GM12865 (cell line): Measurements from ENCODE around the gene ADAMTSL2.

Experiments
- DNase-seq: peaks from one replicate; pipeline ENCODE4 v3.0.0; 2010; ENCODE audit warnings: low read depth
- H3K4me3 ChIP-seq: 2 replicates; pipeline ENCODE4 v1.5.1; 2011; ENCODE audit warnings: mild to moderate bottlenecking, low read depth, low read length, control low read depth
- TF ChIP-seq, protein P1 (sequence below): IDR thresholded peaks from 2 replicates; pipeline ENCODE4 v1.5.1; 2011; ENCODE audit warnings: low read length, control low read depth, low read depth, inconsistent platforms; ENCODE audit not compliant: insufficient read depth; ENCODE audit errors: missing control alignments

ADAMTSL2 gene

DNA sequence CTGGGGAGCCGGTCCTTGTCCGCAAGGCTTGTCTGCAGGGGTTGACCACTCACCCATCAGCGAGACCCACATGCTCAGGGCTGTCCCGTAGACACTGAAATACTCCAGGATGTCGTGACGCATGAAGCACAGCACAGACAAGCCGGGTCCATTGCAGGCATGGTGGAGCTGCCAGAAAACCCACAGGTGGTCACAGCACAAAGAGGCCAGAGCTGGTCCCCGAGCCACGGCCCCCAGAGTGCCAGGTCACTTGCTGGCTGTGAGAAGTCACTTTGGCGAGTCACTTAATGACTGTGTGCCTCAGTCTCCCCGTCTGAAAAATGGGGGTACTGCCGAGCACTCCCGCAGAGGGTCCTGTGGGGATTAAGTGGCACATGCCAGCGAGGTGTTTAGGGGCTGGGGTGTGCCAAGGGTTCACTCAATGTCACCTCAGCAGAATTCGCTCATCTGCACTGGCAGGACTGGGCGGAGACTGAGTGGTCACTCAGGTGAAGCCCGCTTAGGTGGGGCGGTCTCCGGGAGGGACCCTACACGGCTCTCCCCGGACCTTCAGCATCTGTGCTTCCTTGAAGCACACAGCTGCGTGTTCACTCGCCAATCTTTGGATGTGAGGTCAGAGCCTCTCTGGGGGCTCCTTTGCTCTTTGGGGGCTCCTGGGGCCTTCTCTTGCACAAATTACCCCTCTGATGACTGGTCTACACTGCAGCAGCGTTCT lies 14.2 kb upstream of the ADAMTSL2 start:
- no peak for DNase-seq
- TF ChIP-seq, protein P1, sequence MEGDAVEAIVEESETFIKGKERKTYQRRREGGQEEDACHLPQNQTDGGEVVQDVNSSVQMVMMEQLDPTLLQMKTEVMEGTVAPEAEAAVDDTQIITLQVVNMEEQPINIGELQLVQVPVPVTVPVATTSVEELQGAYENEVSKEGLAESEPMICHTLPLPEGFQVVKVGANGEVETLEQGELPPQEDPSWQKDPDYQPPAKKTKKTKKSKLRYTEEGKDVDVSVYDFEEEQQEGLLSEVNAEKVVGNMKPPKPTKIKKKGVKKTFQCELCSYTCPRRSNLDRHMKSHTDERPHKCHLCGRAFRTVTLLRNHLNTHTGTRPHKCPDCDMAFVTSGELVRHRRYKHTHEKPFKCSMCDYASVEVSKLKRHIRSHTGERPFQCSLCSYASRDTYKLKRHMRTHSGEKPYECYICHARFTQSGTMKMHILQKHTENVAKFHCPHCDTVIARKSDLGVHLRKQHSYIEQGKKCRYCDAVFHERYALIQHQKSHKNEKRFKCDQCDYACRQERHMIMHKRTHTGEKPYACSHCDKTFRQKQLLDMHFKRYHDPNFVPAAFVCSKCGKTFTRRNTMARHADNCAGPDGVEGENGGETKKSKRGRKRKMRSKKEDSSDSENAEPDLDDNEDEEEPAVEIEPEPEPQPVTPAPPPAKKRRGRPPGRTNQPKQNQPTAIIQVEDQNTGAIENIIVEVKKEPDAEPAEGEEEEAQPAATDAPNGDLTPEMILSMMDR = no peak
- no peak overlapping the region for H3K4me3 ChIP-seq

DNA sequence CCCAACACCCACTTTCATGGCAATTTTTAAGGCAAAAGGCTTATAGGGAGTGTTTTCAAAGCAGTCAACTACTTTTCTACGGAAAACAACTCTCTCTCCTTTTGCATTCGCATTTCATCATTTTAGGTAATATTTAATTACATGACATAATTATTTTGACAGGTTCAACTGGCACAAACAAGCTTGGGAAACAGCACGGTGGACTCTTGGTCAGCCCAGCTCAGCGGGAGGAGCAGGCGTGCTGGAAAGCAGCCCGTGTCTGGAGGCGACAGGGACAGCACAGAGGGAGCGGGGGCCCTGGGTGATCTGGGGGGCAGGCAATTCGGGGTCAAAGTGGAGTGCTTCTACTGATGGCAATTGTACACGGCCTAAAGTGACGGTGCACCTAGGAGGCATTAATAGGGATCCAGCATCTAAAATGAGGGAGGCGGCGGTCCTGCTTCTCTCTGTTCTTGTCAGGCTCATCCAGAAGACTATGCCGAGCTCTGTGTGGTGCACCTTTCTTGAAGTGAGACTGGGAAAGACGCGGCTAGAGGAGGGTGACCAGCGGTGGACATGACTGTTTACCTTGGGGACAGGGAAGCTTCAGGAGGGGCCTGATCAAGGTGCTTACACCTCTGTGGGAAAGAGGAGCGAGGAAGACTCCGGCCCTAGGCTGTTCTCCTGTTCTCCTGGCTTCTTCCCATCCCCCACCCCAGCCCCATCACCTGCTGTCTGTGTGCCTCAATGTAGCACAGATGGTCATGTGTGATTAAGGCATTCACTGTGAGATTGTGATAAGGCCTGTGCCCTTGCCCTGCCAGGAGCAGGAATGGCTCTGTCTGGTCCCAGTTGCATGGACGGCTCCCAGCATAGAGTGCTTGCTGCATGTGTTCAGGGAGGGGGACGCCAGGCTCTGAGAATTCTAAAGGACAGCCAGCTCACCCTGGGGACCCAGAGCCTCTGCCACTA lies 13.1 kb upstream of the ADAMTSL2 start:
- H3K4me3 ChIP-seq = no peak overlapping the region
- DNase-seq = no peak
- TF ChIP-seq, protein P1 = no peak

DNA sequence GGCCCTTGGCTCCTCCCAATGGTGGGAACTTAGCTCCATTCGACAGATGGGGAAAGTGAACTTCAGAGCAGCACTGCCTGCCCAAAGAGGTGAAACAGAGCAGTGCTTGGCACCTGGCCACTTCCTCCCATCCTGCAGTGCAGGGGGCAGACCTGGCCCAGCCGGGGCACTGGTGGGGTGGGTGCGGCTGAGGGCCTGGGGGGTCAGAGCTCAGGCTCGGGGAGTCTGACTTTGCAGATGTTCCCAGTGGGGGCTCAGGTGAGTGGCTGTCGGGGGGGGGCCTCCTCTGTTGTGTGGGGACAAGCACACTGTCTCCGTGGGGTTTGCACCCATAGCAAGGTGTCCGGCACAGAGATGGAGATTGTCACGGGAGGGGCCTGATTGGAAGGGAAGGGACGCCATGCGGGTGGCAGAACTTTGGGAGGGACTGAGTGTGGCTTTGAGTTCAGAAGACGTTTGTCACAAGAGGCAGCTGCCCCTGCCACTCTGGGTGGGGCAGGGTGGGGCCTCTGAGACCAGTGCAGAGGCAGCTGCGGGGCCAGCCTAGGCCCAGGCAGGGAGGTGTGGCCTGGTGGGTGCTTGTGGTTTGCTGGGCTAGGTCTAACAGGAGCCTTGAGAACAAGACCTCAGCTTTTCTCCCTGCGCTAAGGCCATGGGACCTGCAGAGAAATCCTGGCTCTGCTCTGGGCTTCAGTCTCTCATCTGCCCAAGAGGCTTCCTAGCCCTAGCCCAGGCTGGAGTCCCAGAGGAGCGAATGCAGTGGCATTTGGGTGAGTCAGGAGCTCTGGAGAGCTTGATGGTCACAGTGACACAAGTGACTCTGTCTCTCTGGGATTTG lies 12.2 kb upstream of the ADAMTSL2 start:
- no peak for DNase-seq
- TF ChIP-seq, protein P1 = no peak
- no peak overlapping the region for H3K4me3 ChIP-seq

DNA sequence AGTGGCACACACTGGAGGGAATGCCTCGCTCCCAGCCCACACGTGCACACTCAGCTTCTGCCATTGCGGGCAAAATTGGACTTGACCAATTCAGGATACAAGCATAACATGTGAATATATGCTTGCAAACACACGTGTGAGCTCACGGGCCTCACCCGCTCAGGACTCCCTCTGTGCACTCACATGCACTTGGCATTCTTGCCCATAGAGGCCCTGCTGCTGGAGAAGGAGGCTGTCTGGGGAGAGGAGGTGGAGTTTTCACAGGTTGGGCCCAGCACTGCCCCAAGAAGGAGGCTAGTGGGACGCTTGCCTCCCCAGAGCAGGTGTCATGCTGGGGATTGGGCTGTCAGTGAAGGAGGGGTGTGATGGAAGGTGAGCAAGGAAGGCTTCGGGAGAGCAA lies 11.4 kb upstream of the ADAMTSL2 start:
- H3K4me3 ChIP-seq = no peak overlapping the region
- TF ChIP-seq, protein P1 = no peak

DNA sequence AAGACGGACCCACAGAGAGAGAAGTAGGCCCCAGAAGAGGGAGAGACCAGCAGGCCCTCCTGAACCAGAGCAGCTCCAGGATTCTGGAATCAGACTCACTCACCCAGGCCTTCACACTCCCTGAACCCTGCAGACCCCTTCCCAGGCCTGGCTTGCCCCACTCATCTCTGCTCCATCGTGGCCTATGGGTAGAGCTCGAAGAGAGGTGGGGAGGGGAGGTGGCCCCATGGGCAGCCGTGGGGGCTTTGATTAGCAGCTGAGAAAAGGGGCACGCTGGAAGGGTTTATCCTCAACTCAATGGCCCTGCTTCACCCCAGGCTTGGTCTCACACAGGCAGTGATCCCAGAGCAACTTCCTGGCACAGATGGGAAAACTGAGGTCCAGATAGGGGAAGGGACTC lies 10.4 kb upstream of the ADAMTSL2 start:
- DNase-seq = no peak
- H3K4me3 ChIP-seq = no peak overlapping the region
- TF ChIP-seq, protein P1 = no peak

More for the DNA sequence above, 11.4 kb upstream of the ADAMTSL2 start:
- no peak for DNase-seq

DNA sequence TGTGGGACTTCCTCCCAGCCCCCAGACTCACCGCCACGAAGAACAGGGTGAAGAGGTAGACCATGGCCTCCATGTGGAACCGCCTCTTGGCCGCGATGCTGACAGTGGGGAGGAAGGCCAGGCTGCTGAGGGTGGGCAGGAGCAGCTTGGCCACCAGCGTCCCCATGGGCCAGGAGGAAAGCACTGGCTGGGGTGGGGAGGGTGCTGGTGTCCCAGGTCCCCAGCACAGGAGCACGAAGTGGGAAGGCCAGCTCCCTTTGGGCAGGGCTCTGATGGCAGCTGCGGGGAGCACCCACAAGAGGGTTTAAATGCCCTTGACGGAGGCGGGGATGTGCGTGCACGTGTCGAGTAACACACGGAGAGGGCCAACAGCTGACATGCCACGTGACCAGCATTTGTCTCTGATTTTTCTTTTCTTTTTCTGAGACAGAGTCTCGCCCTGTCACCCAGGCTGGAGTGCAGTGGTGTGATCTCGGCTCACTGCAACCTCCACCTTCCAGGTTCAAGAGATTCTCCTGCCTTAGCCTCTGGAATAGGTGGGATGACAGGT lies 9.8 kb upstream of the ADAMTSL2 start, which contains the start of gene MYMK:
Gene MYMK (minus strand): TSS at position 281 of the 550 bp plus-strand sequence. CDS start 115 bp downstream, at position 166.
- H3K4me3 ChIP-seq = no peak within 1 kb of the TSS
- TF ChIP-seq, protein P1 = no peak
- DNase-seq = no peak
